OCI-LY1 (cell line): ENCODE measurements around the gene MC1R.

ENCODE experiments used
- EZH2 ChIP-seq: fragments of 200-600 bp; sonication (generic), shearing (Covaris generic); IDR thresholded peaks from 2 replicates; pipeline ENCODE4 v1.8.0; 2017; ENCODE audit warnings: borderline replicate concordance, mixed run types, mild to moderate bottlenecking, antibody characterized with exemption, low read length, moderate library complexity, mixed read lengths
- TF ChIP-seq, protein P1 (sequence below): fragments of 200-600 bp; sonication (generic), shearing (Covaris generic); IDR thresholded peaks from 2 replicates; pipeline ENCODE4 v1.5.1; 2017; ENCODE audit warnings: mild to moderate bottlenecking, antibody characterized with exemption, low read length, moderate library complexity, mixed read lengths

- TF ChIP-seq, protein P1, sequence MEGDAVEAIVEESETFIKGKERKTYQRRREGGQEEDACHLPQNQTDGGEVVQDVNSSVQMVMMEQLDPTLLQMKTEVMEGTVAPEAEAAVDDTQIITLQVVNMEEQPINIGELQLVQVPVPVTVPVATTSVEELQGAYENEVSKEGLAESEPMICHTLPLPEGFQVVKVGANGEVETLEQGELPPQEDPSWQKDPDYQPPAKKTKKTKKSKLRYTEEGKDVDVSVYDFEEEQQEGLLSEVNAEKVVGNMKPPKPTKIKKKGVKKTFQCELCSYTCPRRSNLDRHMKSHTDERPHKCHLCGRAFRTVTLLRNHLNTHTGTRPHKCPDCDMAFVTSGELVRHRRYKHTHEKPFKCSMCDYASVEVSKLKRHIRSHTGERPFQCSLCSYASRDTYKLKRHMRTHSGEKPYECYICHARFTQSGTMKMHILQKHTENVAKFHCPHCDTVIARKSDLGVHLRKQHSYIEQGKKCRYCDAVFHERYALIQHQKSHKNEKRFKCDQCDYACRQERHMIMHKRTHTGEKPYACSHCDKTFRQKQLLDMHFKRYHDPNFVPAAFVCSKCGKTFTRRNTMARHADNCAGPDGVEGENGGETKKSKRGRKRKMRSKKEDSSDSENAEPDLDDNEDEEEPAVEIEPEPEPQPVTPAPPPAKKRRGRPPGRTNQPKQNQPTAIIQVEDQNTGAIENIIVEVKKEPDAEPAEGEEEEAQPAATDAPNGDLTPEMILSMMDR = no peak
- no peak for TF ChIP-seq EZH2
Observed at GRCh38 chr16:89925596-89926079, 7.0 kb downstream of the MC1R start.
